Renal pelvis (tissue), 3 donors: Measurements from ENCODE around the gene ARMCX5. TPM values are rescaled to one million over a fixed set of nuclear protein-coding genes. Genes with fewer than 3 reads are reported as not detected.

Source experiments
- polyA plus RNA-seq, 3 donors: library from polyadenylated mRNA; unstranded; fragments of 120-200 nt; gene quantifications; one replicate each; pipeline ENCODE4 v1.2.1, GENCODE V29; 2013; ENCODE audit not compliant: insufficient read length in 3 of 3

ARMCX5 gene
- polyA plus RNA-seq, 3 donors = 14.2 to 15.9 (median 15.8) TPM

Other genes with a start within 250 kb of the ARMCX5 start
- 1 to 10 TPM in 1 of 3 donors, under 1 TPM in 2; 0.80 to 1.8 (median 0.81) TPM for gene NXF2B, start 159.5 kb upstream of the ARMCX5 start, polyA plus RNA-seq
- gene TCP11X2, start 127.7 kb upstream of the ARMCX5 start, polyA plus RNA-seq = 1 to 10 TPM in 1 of 3 donors, under 1 TPM in 2; 0.19 to 1.8 (median 0.97) TPM
- gene TMSB15A, start 82.8 kb upstream of the ARMCX5 start, polyA plus RNA-seq = 10 to 100 TPM; 52.6 to 70.0 (median 66.0) TPM
- 10 to 100 TPM; 11.5 to 16.3 (median 14.2) TPM for gene GPRASP1, start 52.0 kb downstream of the ARMCX5 start, polyA plus RNA-seq
- gene GPRASP2, start 112.9 kb downstream of the ARMCX5 start, polyA plus RNA-seq = 10 to 100 TPM; 36.7 to 37.5 (median 37.0) TPM
- 10 to 100 TPM; 17.9 to 19.6 (median 18.8) TPM for gene GPRASP3, start 121.2 kb downstream of the ARMCX5 start, polyA plus RNA-seq